ENCODE results near the gene ANO2.
"Not testable (repeated sequence)": the region's sequence is repeated elsewhere in the genome, so short reads cannot be mapped to it uniquely, and the experiment has no call there.

Gene ANO2

DNA sequence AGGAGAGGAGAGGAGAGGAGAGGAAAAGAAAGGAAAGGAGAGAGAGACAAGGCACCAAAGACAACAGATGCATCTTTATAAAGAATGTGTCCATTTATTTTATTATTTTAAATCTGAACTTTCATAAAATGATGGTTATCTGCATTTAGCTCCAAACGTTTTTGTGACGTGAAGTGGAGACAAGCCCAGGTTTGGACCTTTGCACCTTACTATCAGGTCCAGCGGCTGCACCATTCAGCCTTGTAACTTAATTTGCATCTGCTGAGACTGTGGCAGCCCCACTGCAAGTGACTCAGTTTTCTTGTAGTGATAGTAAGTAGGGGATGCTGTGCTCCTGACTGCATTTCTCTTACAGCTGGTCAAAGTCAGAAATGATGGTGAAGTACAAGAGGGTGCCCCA, 382.5 kb downstream of the ANO2 start:
- Mint-ChIP-seq H3K9me3 (no peaks in the 10 kb centered on the region), H3K4me1 (ENCODE audit: low read depth) (no peaks in the 10 kb centered on the region), H3K27ac (no peak overlapping the region), H3K4me3 (no peak overlapping the region), H3K36me3 (ENCODE audit: low read depth) (no peaks in the 10 kb centered on the region), H3K27me3 (peaks cover 6% of the 10 kb centered on the region)

DNA sequence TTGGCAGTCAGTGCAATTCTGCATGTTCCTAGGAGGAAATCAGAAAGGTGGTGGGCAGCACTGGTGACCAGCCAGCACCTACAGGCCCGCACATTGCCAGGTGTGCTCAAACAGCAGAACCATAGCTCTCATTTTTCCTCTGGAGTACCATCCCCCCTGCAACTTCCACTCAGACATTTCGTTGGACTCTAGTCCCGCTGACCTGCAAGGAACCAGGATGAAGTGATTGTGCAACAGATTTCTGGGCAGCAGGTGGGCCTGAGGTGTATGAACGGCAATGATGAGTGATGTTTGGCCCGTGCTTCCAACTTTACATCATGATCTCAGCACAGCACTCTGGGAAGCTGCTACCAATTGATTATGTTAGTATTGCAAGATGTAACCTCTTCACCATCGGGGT, 383.2 kb downstream of the ANO2 start:
- Mint-ChIP-seq H3K36me3 (ENCODE audit: low read depth) (no peaks in the 10 kb centered on the region), H3K27ac (no peak overlapping the region), H3K9me3 (no peaks in the 10 kb centered on the region), H3K4me1 (ENCODE audit: low read depth) (no peaks in the 10 kb centered on the region), H3K4me3 (no peak overlapping the region), H3K27me3 (peaks cover 6% of the 10 kb centered on the region)

DNA sequence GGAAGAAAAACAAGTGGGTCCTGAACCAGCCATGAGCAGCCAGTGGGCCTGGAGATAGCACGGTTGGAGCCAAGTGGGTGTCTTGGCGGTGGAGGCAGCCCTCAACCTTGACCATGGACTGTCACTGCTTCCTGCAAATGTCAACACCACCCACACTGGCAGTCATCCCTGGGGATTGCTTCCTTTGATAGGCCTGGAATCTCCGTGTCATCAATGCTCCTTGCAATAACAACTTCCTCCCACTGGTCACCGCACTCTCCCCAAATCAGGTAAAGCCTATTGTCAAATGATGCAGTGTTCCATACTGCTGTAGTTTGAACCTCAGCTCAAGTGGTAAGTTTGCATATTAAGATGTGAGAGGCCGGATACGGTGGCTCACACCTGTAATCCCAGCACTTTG, 384.0 kb downstream of the ANO2 start:
- no peaks in the 10 kb centered on the region for H3K36me3 Mint-ChIP-seq (ENCODE audit: low read depth)
- H3K27me3 Mint-ChIP-seq = peaks cover 6% of the 10 kb centered on the region
- H3K4me1 Mint-ChIP-seq (ENCODE audit: low read depth) = no peaks in the 10 kb centered on the region
- no peaks in the 10 kb centered on the region for H3K9me3 Mint-ChIP-seq
- no peak overlapping the region for H3K4me3 Mint-ChIP-seq
- H3K27ac Mint-ChIP-seq = no peak overlapping the region

DNA sequence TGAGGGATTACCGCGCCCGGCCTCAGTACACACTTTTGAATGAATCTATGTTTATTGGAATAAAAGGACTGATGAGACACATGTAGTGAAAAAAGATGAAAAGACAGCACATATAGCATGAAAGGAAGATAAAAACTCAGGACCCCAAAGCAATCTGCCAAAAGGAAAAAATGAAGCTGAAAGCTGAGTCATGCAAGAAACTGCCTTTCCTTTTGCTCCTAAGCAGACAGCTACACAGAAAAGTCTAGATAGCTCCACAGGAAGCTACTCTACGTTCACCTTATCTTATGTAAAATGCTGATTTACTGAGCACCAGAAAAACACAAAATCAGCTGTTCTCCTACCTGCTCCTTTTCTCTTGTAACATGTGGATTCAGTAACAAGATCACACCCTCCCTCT, 384.8 kb downstream of the ANO2 start:
- Mint-ChIP-seq H3K27ac (no peak overlapping the region), H3K9me3 (no peaks in the 10 kb centered on the region), H3K36me3 (ENCODE audit: low read depth) (no peaks in the 10 kb centered on the region), H3K27me3 (peaks cover 6% of the 10 kb centered on the region), H3K4me1 (ENCODE audit: low read depth) (no peaks in the 10 kb centered on the region), H3K4me3 (no peak overlapping the region)

DNA sequence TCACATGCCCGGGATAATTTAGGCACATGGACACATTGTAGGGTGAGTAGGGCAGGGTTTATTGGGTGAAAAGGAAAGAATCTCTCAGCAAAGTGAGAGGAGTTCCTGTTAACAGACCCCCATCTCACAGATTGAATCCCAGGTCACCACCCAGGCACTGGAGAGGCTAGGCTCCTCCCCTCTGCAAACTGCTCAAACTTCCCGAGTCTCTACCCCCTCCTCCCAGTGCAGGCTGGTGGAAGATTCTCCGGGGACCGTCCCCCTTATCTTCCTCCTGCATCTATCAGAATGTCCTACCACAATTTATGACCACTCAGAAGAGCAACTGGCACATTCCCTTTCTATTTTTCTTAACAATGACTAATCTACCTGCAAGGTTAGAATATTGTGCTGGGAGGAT, 387.2 kb downstream of the ANO2 start:
- Mint-ChIP-seq H3K4me3 (no peak overlapping the region), H3K36me3 (ENCODE audit: low read depth) (no peaks in the 10 kb centered on the region), H3K27me3 (peaks cover 6% of the 10 kb centered on the region), H3K27ac (no peak overlapping the region), H3K4me1 (ENCODE audit: low read depth) (no peaks in the 10 kb centered on the region), H3K9me3 (no peaks in the 10 kb centered on the region)

DNA sequence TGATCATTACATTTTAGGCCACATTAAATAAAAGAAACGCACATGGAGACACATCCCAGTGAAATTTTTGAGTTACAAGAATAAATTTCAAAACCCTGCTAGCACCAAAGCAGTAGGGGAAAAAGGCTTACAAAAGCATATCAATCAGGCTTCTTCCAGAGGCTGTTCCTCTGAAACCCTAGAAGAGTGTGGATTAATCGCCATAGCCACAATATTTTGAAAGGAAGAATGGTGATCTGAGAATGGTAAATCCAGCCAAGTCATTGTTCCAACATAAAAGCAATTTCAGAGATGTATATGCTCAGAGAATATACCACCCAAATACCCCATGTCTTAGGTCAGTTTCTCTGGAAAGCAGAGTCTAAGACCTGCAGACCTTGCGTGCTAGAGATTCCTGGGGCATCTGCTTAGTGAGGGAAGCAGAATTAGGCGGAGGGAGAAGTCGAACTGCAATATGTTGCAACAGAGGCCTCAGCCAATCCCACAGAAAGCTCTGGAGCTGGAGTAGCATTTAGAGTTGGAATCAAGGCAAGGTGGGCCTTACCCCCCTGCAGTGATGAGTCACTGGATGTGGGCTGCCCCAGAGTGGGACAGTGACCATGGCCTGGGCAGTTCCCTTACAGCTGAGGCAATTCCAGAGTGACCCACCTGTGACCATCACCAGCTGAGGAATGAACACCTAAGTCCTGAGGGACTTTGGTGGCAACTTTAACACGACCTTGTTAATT, 387.9 kb downstream of the ANO2 start:
- no peak overlapping the region for H3K27ac Mint-ChIP-seq
- no peaks in the 10 kb centered on the region for H3K9me3 Mint-ChIP-seq
- H3K36me3 Mint-ChIP-seq (ENCODE audit: low read depth) = no peaks in the 10 kb centered on the region
- no peak overlapping the region for H3K4me3 Mint-ChIP-seq
- no peaks in the 10 kb centered on the region for H3K4me1 Mint-ChIP-seq (ENCODE audit: low read depth)
- H3K27me3 Mint-ChIP-seq = peaks cover 6% of the 10 kb centered on the region

DNA sequence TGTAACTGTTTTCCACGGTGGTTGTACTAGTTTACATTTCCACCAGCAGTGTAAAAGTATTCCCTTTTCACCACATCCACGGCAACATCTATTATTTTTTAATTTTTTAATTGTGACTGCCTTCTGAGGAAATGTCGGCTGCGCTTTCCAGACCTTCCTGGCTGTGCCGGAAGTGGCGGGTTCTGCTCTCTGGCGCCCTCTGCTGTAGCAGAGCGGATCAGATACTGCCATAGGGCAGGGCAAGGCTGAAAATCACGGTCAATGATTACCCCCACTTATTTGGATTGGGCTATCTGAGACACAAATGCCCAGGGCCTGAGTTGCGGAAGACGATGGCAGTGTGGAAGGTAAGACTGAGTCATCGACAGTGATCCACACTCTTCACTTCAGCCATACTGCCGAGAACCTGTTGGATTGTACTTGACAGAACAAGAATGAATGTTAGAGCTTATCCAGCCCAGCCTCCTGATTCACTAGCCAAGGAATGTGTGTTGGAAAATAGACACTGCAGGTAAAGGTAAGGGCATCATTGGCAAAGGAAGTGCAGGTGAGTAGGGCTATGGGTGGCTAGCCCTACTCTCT, 388.9 kb downstream of the ANO2 start:
- Mint-ChIP-seq H3K27me3 (peaks cover 6% of the 10 kb centered on the region), H3K4me3 (no peak overlapping the region), H3K9me3 (no peaks in the 10 kb centered on the region), H3K27ac (no peak overlapping the region), H3K4me1 (ENCODE audit: low read depth) (no peaks in the 10 kb centered on the region), H3K36me3 (ENCODE audit: low read depth) (no peaks in the 10 kb centered on the region)

DNA sequence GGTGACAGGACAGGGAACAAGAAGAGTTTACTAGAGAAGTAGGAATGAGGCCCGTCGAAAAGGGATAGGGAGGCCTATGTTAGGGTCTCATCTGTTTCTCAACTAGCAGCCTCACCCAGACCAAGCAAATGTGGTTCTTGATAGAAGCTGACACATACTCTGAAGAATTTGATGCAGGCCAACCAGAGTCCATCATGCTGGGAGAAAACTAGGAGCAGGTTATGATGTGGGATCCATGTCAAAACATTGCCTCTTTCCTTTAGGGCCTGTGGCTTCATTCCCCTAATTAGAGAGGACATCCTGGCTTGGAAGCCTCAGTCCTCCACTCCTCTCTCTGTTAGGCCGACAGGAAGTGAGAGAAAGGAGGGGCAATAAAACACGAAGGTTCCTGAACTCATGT, 390.3 kb downstream of the ANO2 start:
- Mint-ChIP-seq H3K27ac (no peak overlapping the region), H3K4me1 (ENCODE audit: low read depth) (no peaks in the 10 kb centered on the region), H3K4me3 (no peak overlapping the region), H3K9me3 (no peaks in the 10 kb centered on the region), H3K36me3 (ENCODE audit: low read depth) (no peaks in the 10 kb centered on the region), H3K27me3 (peaks cover 11% of the 10 kb centered on the region)

DNA sequence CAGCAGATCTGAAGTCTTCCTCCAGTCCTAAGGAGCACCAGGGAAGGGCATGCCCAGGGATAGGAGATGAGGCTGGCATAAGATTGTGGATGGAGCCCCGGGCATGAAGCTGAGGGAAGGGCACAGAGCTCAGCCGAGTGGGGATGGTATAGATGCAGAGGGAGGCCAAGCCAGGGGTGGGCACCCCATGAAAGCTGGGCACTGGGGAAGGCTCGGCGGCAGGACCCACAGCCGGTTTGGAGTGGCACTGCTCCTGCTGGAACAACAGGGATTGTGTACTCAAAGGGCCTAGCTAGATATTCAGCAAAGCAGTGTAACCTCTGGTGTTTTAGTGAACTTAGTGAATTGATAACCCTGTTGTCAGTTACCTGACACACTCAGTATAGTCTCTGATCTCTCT, 396.0 kb downstream of the ANO2 start:
- Mint-ChIP-seq H3K27ac (no peak overlapping the region), H3K36me3 (ENCODE audit: low read depth) (no peaks in the 10 kb centered on the region), H3K27me3 (peaks cover 12% of the 10 kb centered on the region), H3K4me3 (no peak overlapping the region), H3K9me3 (peaks cover 10% of the 10 kb centered on the region), H3K4me1 (ENCODE audit: low read depth) (no peaks in the 10 kb centered on the region)

DNA sequence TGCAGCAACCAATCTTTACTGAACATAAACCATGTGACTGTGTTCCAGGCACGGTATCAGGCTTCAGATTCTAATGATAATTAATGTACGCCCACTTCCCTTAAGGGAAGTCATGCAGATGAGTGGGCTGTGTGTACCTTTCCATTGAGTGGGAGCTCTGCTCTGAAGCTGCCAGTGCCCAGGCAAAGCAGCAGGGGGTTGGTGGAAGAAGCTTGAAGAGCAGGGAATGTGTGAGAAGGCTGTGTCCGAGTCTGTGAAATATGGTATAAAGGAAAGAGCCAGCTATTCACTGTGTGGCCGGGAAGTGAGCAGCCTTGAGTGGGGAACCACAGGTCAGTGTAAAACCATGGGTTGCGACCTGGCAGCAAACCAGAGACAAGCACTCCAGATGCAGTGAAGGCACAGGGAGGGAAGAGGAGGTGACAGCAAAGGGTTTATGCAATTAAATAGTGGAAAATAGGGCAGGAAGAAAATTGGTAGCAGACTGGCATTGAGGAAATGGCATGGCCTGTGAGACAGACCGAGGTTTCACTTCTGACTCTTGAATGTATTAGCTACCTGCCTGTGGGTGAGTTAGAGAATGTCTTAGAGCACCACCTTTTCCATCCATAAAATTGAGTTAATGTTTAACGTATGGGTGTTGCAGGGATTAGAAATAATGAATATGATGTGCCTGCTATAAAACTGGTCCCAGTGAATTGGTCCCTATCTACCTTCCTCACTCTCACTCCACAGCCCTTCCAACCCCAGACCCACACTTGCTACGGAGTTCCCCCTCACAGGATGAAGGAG, 396.7 kb downstream of the ANO2 start:
- no peaks in the 10 kb centered on the region for H3K36me3 Mint-ChIP-seq (ENCODE audit: low read depth)
- H3K9me3 Mint-ChIP-seq = peaks cover 16% of the 10 kb centered on the region
- H3K27me3 Mint-ChIP-seq = peaks cover 12% of the 10 kb centered on the region
- no peak overlapping the region for H3K27ac Mint-ChIP-seq
- H3K4me3 Mint-ChIP-seq = no peak overlapping the region
- H3K4me1 Mint-ChIP-seq (ENCODE audit: low read depth) = no peaks in the 10 kb centered on the region

DNA sequence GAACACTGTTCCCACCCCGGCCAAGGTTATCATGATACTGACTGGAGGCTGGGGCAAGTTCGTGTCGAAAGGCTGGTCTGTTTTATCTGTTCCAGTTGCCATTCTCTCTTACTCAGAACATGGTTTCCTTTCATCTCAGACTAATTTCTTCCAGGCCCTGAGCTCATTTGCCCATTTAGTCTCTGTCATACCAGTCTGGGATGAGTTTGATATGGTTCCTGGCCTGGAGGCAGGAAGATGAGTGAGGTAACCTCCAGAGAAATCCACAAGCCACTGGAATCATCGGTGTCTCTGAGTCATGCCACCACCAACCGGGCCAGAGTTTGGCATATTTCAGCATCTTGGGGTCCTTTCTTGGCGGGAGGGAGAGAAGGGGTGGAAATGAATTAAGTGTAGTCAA, 398.4 kb downstream of the ANO2 start:
- H3K4me1 Mint-ChIP-seq (ENCODE audit: low read depth) = no peaks in the 10 kb centered on the region
- H3K27me3 Mint-ChIP-seq = peaks cover 12% of the 10 kb centered on the region
- H3K9me3 Mint-ChIP-seq = peaks cover 16% of the 10 kb centered on the region
- no peak overlapping the region for H3K27ac Mint-ChIP-seq
- H3K4me3 Mint-ChIP-seq = no peak overlapping the region
- H3K36me3 Mint-ChIP-seq (ENCODE audit: low read depth) = no peaks in the 10 kb centered on the region

DNA sequence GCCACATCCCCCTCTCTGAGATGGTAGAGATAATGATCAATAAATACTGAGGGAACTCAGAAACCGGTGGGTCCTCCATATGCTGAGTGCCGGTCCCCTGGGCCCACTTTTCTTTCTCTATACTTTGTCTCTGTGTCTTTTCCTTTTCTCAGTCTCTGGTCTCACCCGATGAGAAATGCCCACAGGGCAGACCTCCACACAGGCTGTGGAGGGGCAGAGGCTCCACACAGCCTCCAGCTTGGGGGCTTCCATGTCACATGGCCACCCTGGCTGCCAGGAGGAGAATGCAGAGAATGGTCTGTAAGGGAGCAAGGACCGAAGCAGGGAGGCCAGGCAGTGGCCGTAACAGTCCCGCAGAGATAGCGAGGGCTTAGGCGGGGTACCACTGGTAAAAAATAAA, 407.3 kb downstream of the ANO2 start:
- Mint-ChIP-seq H3K27me3 (peaks cover 19% of the 10 kb centered on the region), H3K9me3 (peaks cover 8% of the 10 kb centered on the region), H3K27ac (no peak overlapping the region), H3K36me3 (ENCODE audit: low read depth) (no peaks in the 10 kb centered on the region), H3K4me3 (no peak overlapping the region), H3K4me1 (ENCODE audit: low read depth) (no peaks in the 10 kb centered on the region)

DNA sequence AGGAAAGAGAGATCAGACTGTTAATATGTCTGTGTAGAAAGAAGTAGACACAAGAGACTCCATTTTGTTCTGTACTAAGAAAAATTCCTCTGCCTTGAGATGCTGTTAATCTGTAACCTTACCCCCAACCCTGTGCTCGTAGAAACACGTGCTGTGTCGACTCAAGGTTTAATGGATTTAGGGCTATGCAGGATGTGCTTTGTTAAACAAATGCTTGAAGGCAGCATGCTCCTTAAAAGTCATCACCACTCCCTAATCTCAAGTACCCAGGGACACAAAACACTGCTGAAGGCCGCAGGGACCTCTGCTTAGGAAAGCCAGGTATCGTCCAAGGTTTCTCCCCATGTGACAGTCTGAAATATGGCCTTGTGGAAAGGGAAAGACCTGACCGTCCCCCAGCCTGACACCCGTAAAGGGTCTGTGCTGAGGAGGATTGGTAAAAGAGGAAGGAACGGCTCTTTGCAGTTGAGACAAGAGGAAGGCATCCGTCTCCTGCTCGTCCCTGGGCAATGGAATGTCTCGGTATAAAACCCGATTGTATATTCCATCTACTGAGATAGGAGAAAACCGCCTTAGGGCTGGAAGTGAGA, 407.9 kb downstream of the ANO2 start:
- H3K9me3 Mint-ChIP-seq; H3K4me1 Mint-ChIP-seq (ENCODE audit: low read depth); H3K36me3 Mint-ChIP-seq (ENCODE audit: low read depth); H3K27ac Mint-ChIP-seq; H3K4me3 Mint-ChIP-seq: not testable (repeated sequence)
- peaks cover 24% of the 10 kb centered on the region for H3K27me3 Mint-ChIP-seq

DNA sequence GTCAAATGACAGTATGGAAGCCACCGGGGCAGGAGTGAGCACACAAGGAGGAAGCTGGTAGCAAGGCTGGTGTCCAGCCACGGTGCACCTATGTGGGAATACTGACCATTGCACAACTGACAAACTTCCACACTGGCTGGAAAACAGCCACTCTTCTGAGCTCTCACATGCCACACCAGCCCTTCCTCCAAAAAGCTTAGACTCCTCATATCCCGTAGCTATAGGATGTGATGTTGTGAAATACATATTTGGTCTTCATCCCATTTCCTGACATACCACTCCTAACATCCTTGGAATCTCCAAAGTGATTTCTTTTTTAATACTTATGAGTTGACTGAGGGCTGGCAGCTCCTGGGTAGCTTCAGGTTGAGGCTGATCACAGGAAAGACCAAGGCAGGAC, 409.5 kb downstream of the ANO2 start:
- no peaks in the 10 kb centered on the region for H3K4me1 Mint-ChIP-seq (ENCODE audit: low read depth)
- peaks cover 3% of the 10 kb centered on the region for H3K9me3 Mint-ChIP-seq
- no peaks in the 10 kb centered on the region for H3K36me3 Mint-ChIP-seq (ENCODE audit: low read depth)
- no peak overlapping the region for H3K27ac Mint-ChIP-seq
- no peak overlapping the region for H3K4me3 Mint-ChIP-seq
- peaks cover 30% of the 10 kb centered on the region for H3K27me3 Mint-ChIP-seq

Measured in stimulated activated naive CD8-positive, alpha-beta T cell treated with anti-CD3 and anti-CD28 coated beads, Interleukin-15, Interleukin-2, amounts not matched to agents 100 ng/mL and 50 ng/mL, for 24 hours (primary cell).